ENCODE results near the gene CHMP2B. TPM values are rescaled to one million over a fixed set of nuclear protein-coding genes. Genes with fewer than 3 reads are reported as not detected.

Gene CHMP2B
- total and polyA plus RNA-seq, 9 of the 15 experiments (the other 6 are each of a cell fraction or from before 2014, with no cell fraction given): 7.4 to 17.7 (median 10.6) TPM

DNA sequence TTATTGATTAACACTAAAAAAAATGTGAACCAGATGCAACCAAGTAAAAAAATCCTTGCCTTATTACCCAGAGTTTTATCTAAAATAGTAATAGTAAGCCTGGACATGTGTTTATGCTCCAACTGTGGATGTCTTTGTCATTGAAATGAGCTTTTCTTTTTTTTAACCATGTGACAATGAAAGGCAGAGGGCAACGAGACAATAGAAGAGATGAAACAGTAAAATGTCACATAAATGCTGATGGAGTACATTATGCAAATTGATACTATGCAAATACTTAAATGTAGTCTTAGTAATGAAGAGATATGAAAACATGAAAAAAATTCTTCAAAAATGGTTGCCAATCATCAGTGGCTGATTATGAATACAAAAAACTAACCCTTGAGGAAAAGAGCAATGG, 20.5 kb upstream of the CHMP2B start (continued):
- TF ChIP-seq KLF6 (CRISPR knock-in tag; IDR thresholded peaks at IDR 0.05; ENCODE audit: borderline replicate concordance) (no peak), ZNF699 (CRISPR knock-in tag; IDR thresholded peaks at IDR 0.05; ENCODE audit: insufficient replicate concordance) (no peak), NFIC (IDR thresholded peaks at IDR 0.05) (no peak), ZC3H4 (CRISPR knock-in tag; IDR thresholded peaks at IDR 0.05; ENCODE audit: borderline replicate concordance) (no peak)
- TF ChIP-seq, protein P1, sequence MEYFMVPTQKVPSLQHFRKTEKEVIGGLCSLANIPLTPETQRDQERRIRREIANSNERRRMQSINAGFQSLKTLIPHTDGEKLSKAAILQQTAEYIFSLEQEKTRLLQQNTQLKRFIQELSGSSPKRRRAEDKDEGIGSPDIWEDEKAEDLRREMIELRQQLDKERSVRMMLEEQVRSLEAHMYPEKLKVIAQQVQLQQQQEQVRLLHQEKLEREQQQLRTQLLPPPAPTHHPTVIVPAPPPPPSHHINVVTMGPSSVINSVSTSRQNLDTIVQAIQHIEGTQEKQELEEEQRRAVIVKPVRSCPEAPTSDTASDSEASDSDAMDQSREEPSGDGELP (CRISPR knock-in tag; IDR thresholded peaks at IDR 0.05; ENCODE audit: borderline replicate concordance): no peak
- TF ChIP-seq, protein P2, sequence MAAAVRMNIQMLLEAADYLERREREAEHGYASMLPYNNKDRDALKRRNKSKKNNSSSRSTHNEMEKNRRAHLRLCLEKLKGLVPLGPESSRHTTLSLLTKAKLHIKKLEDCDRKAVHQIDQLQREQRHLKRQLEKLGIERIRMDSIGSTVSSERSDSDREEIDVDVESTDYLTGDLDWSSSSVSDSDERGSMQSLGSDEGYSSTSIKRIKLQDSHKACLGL (CRISPR knock-in tag; IDR thresholded peaks at IDR 0.05; ENCODE audit: borderline replicate concordance, poor library complexity, severe bottlenecking): no peak
- TF ChIP-seq, protein P3, sequence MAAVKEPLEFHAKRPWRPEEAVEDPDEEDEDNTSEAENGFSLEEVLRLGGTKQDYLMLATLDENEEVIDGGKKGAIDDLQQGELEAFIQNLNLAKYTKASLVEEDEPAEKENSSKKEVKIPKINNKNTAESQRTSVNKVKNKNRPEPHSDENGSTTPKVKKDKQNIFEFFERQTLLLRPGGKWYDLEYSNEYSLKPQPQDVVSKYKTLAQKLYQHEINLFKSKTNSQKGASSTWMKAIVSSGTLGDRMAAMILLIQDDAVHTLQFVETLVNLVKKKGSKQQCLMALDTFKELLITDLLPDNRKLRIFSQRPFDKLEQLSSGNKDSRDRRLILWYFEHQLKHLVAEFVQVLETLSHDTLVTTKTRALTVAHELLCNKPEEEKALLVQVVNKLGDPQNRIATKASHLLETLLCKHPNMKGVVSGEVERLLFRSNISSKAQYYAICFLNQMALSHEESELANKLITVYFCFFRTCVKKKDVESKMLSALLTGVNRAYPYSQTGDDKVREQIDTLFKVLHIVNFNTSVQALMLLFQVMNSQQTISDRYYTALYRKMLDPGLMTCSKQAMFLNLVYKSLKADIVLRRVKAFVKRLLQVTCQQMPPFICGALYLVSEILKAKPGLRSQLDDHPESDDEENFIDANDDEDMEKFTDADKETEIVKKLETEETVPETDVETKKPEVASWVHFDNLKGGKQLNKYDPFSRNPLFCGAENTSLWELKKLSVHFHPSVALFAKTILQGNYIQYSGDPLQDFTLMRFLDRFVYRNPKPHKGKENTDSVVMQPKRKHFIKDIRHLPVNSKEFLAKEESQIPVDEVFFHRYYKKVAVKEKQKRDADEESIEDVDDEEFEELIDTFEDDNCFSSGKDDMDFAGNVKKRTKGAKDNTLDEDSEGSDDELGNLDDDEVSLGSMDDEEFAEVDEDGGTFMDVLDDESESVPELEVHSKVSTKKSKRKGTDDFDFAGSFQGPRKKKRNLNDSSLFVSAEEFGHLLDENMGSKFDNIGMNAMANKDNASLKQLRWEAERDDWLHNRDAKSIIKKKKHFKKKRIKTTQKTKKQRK (IDR thresholded peaks at IDR 0.05; ENCODE audit: borderline replicate concordance, low read depth, low read length): no peak
- TF ChIP-seq, protein P4, sequence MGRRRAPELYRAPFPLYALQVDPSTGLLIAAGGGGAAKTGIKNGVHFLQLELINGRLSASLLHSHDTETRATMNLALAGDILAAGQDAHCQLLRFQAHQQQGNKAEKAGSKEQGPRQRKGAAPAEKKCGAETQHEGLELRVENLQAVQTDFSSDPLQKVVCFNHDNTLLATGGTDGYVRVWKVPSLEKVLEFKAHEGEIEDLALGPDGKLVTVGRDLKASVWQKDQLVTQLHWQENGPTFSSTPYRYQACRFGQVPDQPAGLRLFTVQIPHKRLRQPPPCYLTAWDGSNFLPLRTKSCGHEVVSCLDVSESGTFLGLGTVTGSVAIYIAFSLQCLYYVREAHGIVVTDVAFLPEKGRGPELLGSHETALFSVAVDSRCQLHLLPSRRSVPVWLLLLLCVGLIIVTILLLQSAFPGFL (CRISPR knock-in tag; IDR thresholded peaks at IDR 0.05): no peak

All from K562 (cell line).